Tibial artery (tissue), 4 donors: ENCODE measurements around the gene RAB15.

Experiments used
- DNase-seq, 2 donors: peaks; one replicate each; pipeline ENCODE4 v3.0.0-alpha.2; 2019
- H3K27ac ChIP-seq, 2 donors: fragments of 200-600 bp; sonication (generic) in 1 of 2; 1 replicate in 1 of 2; 2 replicates in 1 of 2; pipeline ENCODE4 v1.5.1; 2018 to 2019; ENCODE audit warnings: mild to moderate bottlenecking in 1 of 2
- H3K27me3 ChIP-seq, 2 donors: fragments of 200-600 bp; sonication (generic) in 1 of 2; one replicate each; pipeline versions ENCODE4 v1.5.1 to v1.6.0; 2016 to 2019
- H3K36me3 ChIP-seq, 3 donors: fragments of 200-600 bp; sonication (generic) in 2 of 3; one replicate each; pipeline ENCODE4 v1.5.1; 2016 to 2019; ENCODE audit warnings: mild to moderate bottlenecking in 2 of 3
- H3K4me1 ChIP-seq, 4 donors: fragments of 200-600 bp; sonication (generic) in 2 of 4; 1 replicate in 3 of 4; 2 replicates in 1 of 4; pipeline ENCODE4 v1.5.1; 2016 to 2019
- H3K4me3 ChIP-seq, 2 donors: fragments of 200-600 bp; sonication (generic) in 1 of 2; 1 replicate in 1 of 2; 2 replicates in 1 of 2; pipeline ENCODE4 v1.5.1; 2018 to 2019; ENCODE audit warnings: mild to moderate bottlenecking in 2 of 2
- H3K9me3 ChIP-seq, 3 donors: fragments of 200-600 bp; sonication (generic) in 1 of 3; one replicate each; pipeline ENCODE4 v1.5.1; 2016 to 2019
- CTCF ChIP-seq, 2 experiments: fragments of 200-600 bp in 1 of 2; fragments of 450-650 bp in 1 of 2; IDR thresholded peaks; one replicate each; pipeline ENCODE4 v1.5.1; 2017 to 2019; ENCODE audit warnings: antibody characterized with exemption in 2 of 2, mild to moderate bottlenecking in 1 of 2, moderate library complexity in 1 of 2
- intact Hi-C: fragments of 100-400 bp; cut with DNase I; formaldehyde crosslinking; loops from one replicate; pipeline ENCODE4 v1.15.0; 2023; ENCODE audit warnings: low total_unique reads

The RAB15 gene

DNA sequence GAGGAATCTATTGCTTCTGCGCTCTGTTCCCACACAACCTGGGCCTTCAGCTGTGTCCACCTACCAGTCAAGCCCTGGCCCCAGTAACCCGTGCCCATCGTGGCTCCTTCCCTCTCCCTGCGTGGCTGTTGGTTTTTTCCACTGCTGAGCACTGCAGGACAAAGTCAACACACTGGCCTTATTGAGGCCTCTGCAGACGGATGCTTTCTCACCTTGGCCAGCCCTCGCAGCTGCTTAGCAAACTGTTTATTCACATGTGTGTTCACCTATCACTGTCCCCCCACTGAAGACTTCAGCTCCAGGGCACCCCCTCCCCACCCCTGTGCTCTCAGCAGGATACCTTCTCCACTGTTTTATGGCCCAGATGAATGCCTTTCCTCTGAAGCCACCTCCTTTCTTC is 16.8 kb downstream of the RAB15 start:
- Histone ChIP-seq H3K9me3 (no peaks in the 10 kb centered on the region), H3K36me3 (peaks cover 0 to 33% (median 0%) of the 10 kb centered on the region in 3 donors), H3K4me3 (no peak overlapping the region), H3K4me1 (peaks cover 0 to 25% (median 18%) of the 10 kb centered on the region in 4 donors), H3K27ac (no peak overlapping the region), H3K27me3 (no peaks in the 10 kb centered on the region)
- DNase-seq = peak in 1 of 2 donors; percentile 60
- TF ChIP-seq CTCF (IDR thresholded peaks at IDR 0.05) = no peak
- intact Hi-C loops = no loop called here

GRCh38 chr14:64954491-64955240 is 17.5 kb downstream of the RAB15 start:
- intact Hi-C loops = no loop called here
- DNase-seq = peak in 1 of 2 donors; percentile 44
- Histone ChIP-seq H3K9me3 (no peaks in the 10 kb centered on the region), H3K4me1 (peaks cover 0 to 23% (median 16%) of the 10 kb centered on the region in 4 donors), H3K36me3 (peaks cover 0 to 38% (median 0%) of the 10 kb centered on the region in 3 donors), H3K4me3 (no peak overlapping the region), H3K27ac (no peak overlapping the region), H3K27me3 (no peaks in the 10 kb centered on the region)
- TF ChIP-seq CTCF (IDR thresholded peaks at IDR 0.05) = no peak

GRCh38 chr14:64953661-64954060 is 18.5 kb downstream of the RAB15 start:
- intact Hi-C loops = no loop called here
- peaks cover 0 to 23% (median 16%) of the 10 kb centered on the region in 4 donors for H3K4me1 ChIP-seq
- H3K27me3 ChIP-seq = no peaks in the 10 kb centered on the region
- H3K27ac ChIP-seq = no peak overlapping the region
- no peak for TF ChIP-seq CTCF (IDR thresholded peaks at IDR 0.05)
- no peaks in the 10 kb centered on the region for H3K9me3 ChIP-seq
- peaks cover 0 to 43% (median 0%) of the 10 kb centered on the region in 3 donors for H3K36me3 ChIP-seq
- peak in 1 of 2 donors; percentile 17 for DNase-seq
- H3K4me3 ChIP-seq = no peak overlapping the region

DNA sequence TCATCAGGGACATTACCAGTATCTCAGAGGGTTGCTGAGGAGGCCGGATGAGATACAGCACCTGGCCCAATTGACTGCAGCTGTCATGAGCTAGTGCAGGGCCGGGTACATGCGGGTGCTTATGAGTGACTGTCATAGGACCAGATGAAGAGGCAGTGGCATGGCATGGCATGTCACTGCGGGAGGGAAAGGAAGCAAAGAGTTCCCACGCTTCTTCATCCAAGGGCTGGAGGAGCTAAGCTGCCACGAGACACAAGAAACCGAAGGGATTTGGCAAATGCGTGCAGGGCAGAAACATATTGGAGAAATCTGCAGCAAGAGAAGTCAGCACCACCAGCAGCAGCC is 18.9 kb downstream of the RAB15 start:
- Histone ChIP-seq H3K36me3 (peaks cover 0 to 47% (median 2%) of the 10 kb centered on the region in 3 donors), H3K27me3 (no peaks in the 10 kb centered on the region), H3K9me3 (no peaks in the 10 kb centered on the region), H3K4me1 (peaks cover 0 to 23% (median 16%) of the 10 kb centered on the region in 4 donors), H3K27ac (no peak overlapping the region), H3K4me3 (no peak overlapping the region)
- TF ChIP-seq CTCF (IDR thresholded peaks at IDR 0.05) = no peak
- intact Hi-C loops = no loop called here
- DNase-seq = no peak

DNA sequence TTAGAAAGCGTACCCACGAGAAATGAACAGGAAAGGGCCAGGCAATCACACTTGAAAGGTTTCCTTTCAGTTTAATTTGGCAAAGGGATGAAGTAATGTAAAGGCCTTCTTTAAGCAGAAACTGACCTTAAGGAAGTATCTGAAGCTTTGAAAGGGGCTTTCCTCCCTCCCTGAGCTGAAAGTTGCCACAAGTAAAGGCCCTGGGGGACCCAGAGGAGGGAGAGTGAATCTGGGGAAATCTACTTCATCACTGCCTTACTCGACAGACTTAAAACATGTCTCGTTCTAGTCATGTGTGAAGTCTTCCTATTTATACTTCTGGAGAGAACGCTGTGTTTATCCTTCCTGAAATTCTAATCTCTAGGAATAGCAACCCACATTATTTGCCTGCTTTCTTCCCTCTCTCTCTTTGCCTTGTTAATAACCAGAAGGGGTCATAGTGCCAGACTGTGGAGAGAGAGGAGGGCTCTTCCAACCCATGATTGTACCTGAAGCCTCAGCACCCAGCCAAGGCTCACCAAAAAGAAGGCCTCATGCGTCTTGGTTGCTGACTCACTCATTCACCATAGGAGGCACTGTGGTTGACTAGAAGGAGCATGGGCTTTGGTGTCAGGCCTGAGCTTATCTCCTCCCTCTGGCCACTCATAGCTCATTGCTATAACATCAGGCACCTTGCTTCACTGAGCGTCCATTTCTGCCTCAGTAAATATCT is 19.4 kb downstream of the RAB15 start:
- DNase-seq = peak in 1 of 2 donors; percentile 17
- Histone ChIP-seq H3K4me1 (peaks cover 0 to 23% (median 16%) of the 10 kb centered on the region in 4 donors), H3K36me3 (peaks cover 0 to 52% (median 7%) of the 10 kb centered on the region in 3 donors), H3K27ac (peak overlapping the region; percentile 38 to 48), H3K9me3 (no peaks in the 10 kb centered on the region), H3K4me3 (no peak overlapping the region), H3K27me3 (no peaks in the 10 kb centered on the region)
- TF ChIP-seq CTCF (IDR thresholded peaks at IDR 0.05) = no peak
- intact Hi-C loops = no loop called here
